Liver (tissue), 9 donors: ENCODE measurements around the gene FLOT2. TPM values are rescaled to one million over a fixed set of nuclear protein-coding genes. Genes with fewer than 3 reads are reported as not detected.

Source experiments
- DNase-seq: peaks from one replicate; pipeline ENCODE4 v3.0.0-alpha.2; 2017; ENCODE audit warnings: low spot score
- H3K27ac ChIP-seq, 2 donors: one replicate each; pipeline ENCODE4 v1.7.0; 2013; ENCODE audit warnings: inconsistent platforms in 2 of 2, low read length in 2 of 2, control low read depth in 1 of 2, low read depth in 1 of 2, mild to moderate bottlenecking in 1 of 2
- H3K27me3 ChIP-seq, 4 donors: one replicate each; pipeline versions ENCODE4 v1.6.1 to v1.7.0; 2013; ENCODE audit warnings: low read length in 3 of 4, inconsistent platforms in 1 of 4, mild to moderate bottlenecking in 1 of 4, moderate library complexity in 1 of 4; ENCODE audit not compliant: control insufficient read depth in 4 of 4, insufficient read depth in 4 of 4
- H3K36me3 ChIP-seq, 4 donors: one replicate each; pipeline versions ENCODE4 v1.6.1 to v1.7.0; 2013; ENCODE audit warnings: low read length in 3 of 4, mild to moderate bottlenecking in 3 of 4, low read depth in 1 of 4, moderate library complexity in 1 of 4; ENCODE audit not compliant: control insufficient read depth in 4 of 4, insufficient read depth in 3 of 4
- H3K4me1 ChIP-seq, 4 donors: one replicate each; pipeline versions ENCODE4 v1.6.1 to v1.7.0; 2013; ENCODE audit warnings: low read length in 3 of 4, mild to moderate bottlenecking in 3 of 4, moderate library complexity in 1 of 4; ENCODE audit not compliant: control insufficient read depth in 4 of 4, insufficient read depth in 4 of 4
- H3K4me3 ChIP-seq, 3 donors: one replicate each; pipeline versions ENCODE4 v1.6.1 to v1.7.0; 2013; ENCODE audit warnings: low read length in 3 of 3, control low read depth in 1 of 3, low read depth in 1 of 3, mild to moderate bottlenecking in 1 of 3
- H3K9ac ChIP-seq, 2 donors: one replicate each; pipeline ENCODE4 v1.7.0; 2013; ENCODE audit warnings: low read length in 2 of 2, mild to moderate bottlenecking in 2 of 2, moderate library complexity in 2 of 2, control low read depth in 1 of 2, low read depth in 1 of 2
- H3K9me3 ChIP-seq, 4 donors: one replicate each; pipeline versions ENCODE4 v1.6.1 to v1.7.0; 2013; ENCODE audit warnings: low read length in 3 of 4; ENCODE audit not compliant: control insufficient read depth in 4 of 4
- CTCF ChIP-seq: fragments of 150-350 bp; IDR thresholded peaks from 2 replicates; pipeline ENCODE4 v1.5.1; 2017; ENCODE audit warnings: improper control_type of control experiment, low read depth, low read length; ENCODE audit not compliant: missing input control
- FOXA1 ChIP-seq: IDR thresholded peaks from 2 replicates; pipeline ENCODE4 v1.6.1; 2016; ENCODE audit warnings: antibody characterized with exemption
- GABPA ChIP-seq, 2 donors: IDR thresholded peaks in 1 of 2; conservative IDR thresholded peaks in 1 of 2; 2 replicates each; pipeline ENCODE4 v1.6.1; 2016; ENCODE audit warnings: antibody characterized with exemption in 2 of 2, mild to moderate bottlenecking in 1 of 2, moderate library complexity in 1 of 2
- HNF4A ChIP-seq, 2 donors: conservative IDR thresholded peaks; 2 replicates each; pipeline ENCODE4 v1.6.1; 2016; ENCODE audit warnings: antibody characterized with exemption in 2 of 2, mild to moderate bottlenecking in 2 of 2
- HNF4G ChIP-seq: IDR thresholded peaks from 2 replicates; pipeline ENCODE4 v1.6.1; 2016; ENCODE audit warnings: antibody characterized with exemption
- MAX ChIP-seq: IDR thresholded peaks from 2 replicates; pipeline ENCODE4 v1.6.1; 2016; ENCODE audit warnings: antibody characterized with exemption
- REST ChIP-seq: IDR thresholded peaks from 2 replicates; pipeline ENCODE4 v1.6.1; 2016; ENCODE audit warnings: antibody characterized with exemption, mild to moderate bottlenecking
- RXRA ChIP-seq, 2 donors: IDR thresholded peaks; 2 replicates each; pipeline ENCODE4 v1.6.1; 2017 to 2018; ENCODE audit warnings: antibody characterized with exemption in 2 of 2, mild to moderate bottlenecking in 1 of 2
- SP1 ChIP-seq: IDR thresholded peaks from 2 replicates; pipeline ENCODE4 v1.6.1; 2018; ENCODE audit warnings: antibody characterized with exemption, mild to moderate bottlenecking
- TAF1 ChIP-seq: conservative IDR thresholded peaks from 2 replicates; pipeline ENCODE4 v1.6.1; 2016; ENCODE audit warnings: antibody characterized with exemption, mild to moderate bottlenecking
- YY1 ChIP-seq: IDR thresholded peaks from 2 replicates; pipeline ENCODE4 v1.6.1; 2016; ENCODE audit warnings: antibody characterized with exemption, mild to moderate bottlenecking
- WGBS: extraction: QIAGEN DNeasy Blood & Tissue Kit; methylation state at CpG from one replicate; pipeline ENCODE4 v1.1.7; 2013; 5-methylcytosine and 5-hydroxymethylcytosine counted together
- polyA plus RNA-seq, 2 donors: library from polyadenylated mRNA; stranded (reverse) in 1 of 2; unstranded in 1 of 2; fragments of 200-250 nt in 1 of 2; fragments of >200 nt in 1 of 2; fragmentation: Nextera tagmentation in 1 of 2; extraction: Ambion mirVana in 1 of 2; gene quantifications; one replicate each; pipeline versions ENCODE4 v1.2.1 to v1.2.3, GENCODE V29; 2013 to 2015
- total RNA-seq, 2 donors: library from RNA; depleted of rRNA; stranded (reverse); fragments of >200 nt; gene quantifications; one replicate each; pipeline ENCODE4 v1.2.3, GENCODE V29; 2014
- donor health status: healthy.
- donor health status: healthy.
- donor health status: healthy.
- donor health status: healthy.
- donor health status: healthy.

The FLOT2 gene
- total and polyA plus RNA-seq, 4 donors, result 61.6 to 100 (median 69.4) TPM

GRCh38 chr17:28857905-28858800, 39.4 kb downstream of the FLOT2 start:
- Histone ChIP-seq H3K4me3 (no peak overlapping the region), H3K4me1 (peaks cover 1 to 18% (median 11%) of the 10 kb centered on the region in 4 donors), H3K9me3 (no peaks in the 10 kb centered on the region), H3K9ac (no peak overlapping the region), H3K27ac (no peak overlapping the region), H3K36me3 (peaks cover 4 to 33% (median 21%) of the 10 kb centered on the region in 4 donors), H3K27me3 (no peaks in the 10 kb centered on the region)
- 94% methylated on average over 3 of the region's 3 CpGs for WGBS
- TF ChIP-seq REST (no peak), YY1 (no peak), SP1 (no peak), HNF4A (conservative IDR thresholded peaks at IDR 0.05) (no peak), GABPA (IDR thresholded peaks at IDR 0.05 in 1 of 2, conservative IDR thresholded peaks at IDR 0.05 in 1 of 2) (no peak), TAF1 (no peak), MAX (no peak)
- no peak for DNase-seq

- DNase-seq, result no peak
- peaks cover 1 to 18% (median 11%) of the 10 kb centered on the region in 4 donors for H3K4me1 ChIP-seq
- H3K4me3 ChIP-seq, result no peak overlapping the region
- no peaks in the 10 kb centered on the region for H3K9me3 ChIP-seq
- TF ChIP-seq CTCF (no peak), TAF1 (no peak), HNF4G (no peak), FOXA1 (no peak), RXRA (IDR thresholded peaks at IDR 0.05) (no peak)
- H3K36me3 ChIP-seq, result peaks cover 4 to 28% (median 21%) of the 10 kb centered on the region in 4 donors
- 92% methylated on average over 5 of the region's 5 CpGs for WGBS
- H3K27me3 ChIP-seq, result no peaks in the 10 kb centered on the region
- no peak overlapping the region for H3K27ac ChIP-seq
- H3K9ac ChIP-seq, result no peak overlapping the region
These were observed 41.4 kb downstream of the FLOT2 start for GRCh38 chr17:28856028-28856574.
